Chondrocyte (in vitro differentiated cells): ENCODE measurements around the gene CAV1. TPM values are rescaled to one million over a fixed set of nuclear protein-coding genes. Genes with fewer than 3 reads are reported as not detected.
A peak's percentile ranks its signal among the peaks of the same experiment; 100 is the strongest.

ENCODE experiments used
- DNase-seq: peaks from one replicate; pipeline ENCODE4 v3.0.0; 2021; ENCODE audit warnings: mixed read lengths, low spot score
- H3K27ac Mint-ChIP-seq: one replicate; pipeline ENCODE4 v1.8.0; 2021; ENCODE audit warnings: mild to moderate bottlenecking, moderate library complexity, mixed read lengths; ENCODE audit not compliant: unreplicated experiment
- H3K27me3 Mint-ChIP-seq: 2 replicates; pipeline ENCODE4 v1.8.0; 2021; ENCODE audit warnings: low read depth, mixed read lengths
- H3K36me3 Mint-ChIP-seq: 2 replicates; pipeline ENCODE4 v1.8.0; 2021; ENCODE audit warnings: low read depth, mixed read lengths
- H3K4me1 Mint-ChIP-seq: 2 replicates; pipeline ENCODE4 v1.8.0; 2021; ENCODE audit warnings: low read depth, mild to moderate bottlenecking, mixed read lengths
- H3K4me3 Mint-ChIP-seq: one replicate; pipeline ENCODE4 v1.8.0; 2021; ENCODE audit warnings: mild to moderate bottlenecking, moderate library complexity, mixed read lengths; ENCODE audit not compliant: unreplicated experiment
- H3K9me3 Mint-ChIP-seq: 2 replicates; pipeline ENCODE4 v1.8.0; 2021; ENCODE audit warnings: low read depth, mixed read lengths
- CTCF ChIP-seq: fragments of 200-600 bp; sonication (generic); IDR thresholded peaks from 2 replicates; pipeline ENCODE4 v1.5.0; 2021; ENCODE audit warnings: antibody characterized with exemption, mild to moderate bottlenecking, moderate library complexity
- total RNA-seq: library from RNA; stranded (reverse); gene quantifications from 3 replicates; pipeline ENCODE4 v1.2.1, GENCODE V29; 2021

The CAV1 gene
- total RNA-seq, 1 donor from 2014 or later = 297 TPM

GRCh38 chr7:116562529-116563121 is 37.8 kb downstream of the CAV1 start:
- H3K36me3 Mint-ChIP-seq = peaks cover 23% of the 10 kb centered on the region
- H3K4me3 Mint-ChIP-seq = no peak overlapping the region
- no peak for TF ChIP-seq CTCF
- no peak overlapping the region for H3K27ac Mint-ChIP-seq
- H3K4me1 Mint-ChIP-seq = peaks cover 38% of the 10 kb centered on the region
- no peaks in the 10 kb centered on the region for H3K27me3 Mint-ChIP-seq
- DNase-seq = no peak
- peaks cover 4% of the 10 kb centered on the region for H3K9me3 Mint-ChIP-seq

GRCh38 chr7:116565981-116566380 is 41.1 kb downstream of the CAV1 start:
- Mint-ChIP-seq H3K4me3 (no peak overlapping the region), H3K27ac (peak overlapping the region; percentile 55), H3K4me1 (peaks cover 41% of the 10 kb centered on the region), H3K9me3 (peaks cover 4% of the 10 kb centered on the region), H3K27me3 (no peaks in the 10 kb centered on the region), H3K36me3 (peaks cover 3% of the 10 kb centered on the region)
- no peak for TF ChIP-seq CTCF
- DNase-seq = no peak

- Mint-ChIP-seq H3K36me3 (peaks cover 2% of the 10 kb centered on the region), H3K27me3 (no peaks in the 10 kb centered on the region), H3K9me3 (peaks cover 4% of the 10 kb centered on the region), H3K4me1 (peaks cover 45% of the 10 kb centered on the region), H3K27ac (peak overlapping the region; percentile 55), H3K4me3 (no peak overlapping the region)
- no peak for TF ChIP-seq CTCF
- DNase-seq = no peak
Observed at GRCh38 chr7:116566666-116567065, 41.8 kb downstream of the CAV1 start.

GRCh38 chr7:116569737-116570136 is 44.9 kb downstream of the CAV1 start:
- Mint-ChIP-seq H3K9me3 (no peaks in the 10 kb centered on the region), H3K4me3 (no peak overlapping the region), H3K36me3 (no peaks in the 10 kb centered on the region), H3K27ac (peak overlapping the region; percentile 34), H3K27me3 (no peaks in the 10 kb centered on the region), H3K4me1 (peaks cover 61% of the 10 kb centered on the region)
- no peak for DNase-seq
- TF ChIP-seq CTCF = no peak

GRCh38 chr7:116570306-116570705 is 45.5 kb downstream of the CAV1 start:
- H3K36me3 Mint-ChIP-seq = no peaks in the 10 kb centered on the region
- no peaks in the 10 kb centered on the region for H3K27me3 Mint-ChIP-seq
- H3K27ac Mint-ChIP-seq = peak overlapping the region; percentile 34
- H3K9me3 Mint-ChIP-seq = no peaks in the 10 kb centered on the region
- no peak overlapping the region for H3K4me3 Mint-ChIP-seq
- DNase-seq = no peak
- peaks cover 67% of the 10 kb centered on the region for H3K4me1 Mint-ChIP-seq
- TF ChIP-seq CTCF = no peak
